PC-3 (cell line): ENCODE data around the gene SLCO2B1.

Source experiments
- CTCF ChIP-seq: fragments of 300-600 bp; sonication (generic); conservative IDR thresholded peaks from 2 replicates; pipeline ENCODE4 v1.5.1; 2017; ENCODE audit warnings: antibody characterized with exemption, low read depth, mild to moderate bottlenecking, low read length
- EZH2 ChIP-seq: fragments of 300-600 bp; sonication (generic); IDR thresholded peaks from one replicate; pipeline ENCODE4 v1.6.1; 2017; ENCODE audit warnings: antibody characterized with exemption, mild to moderate bottlenecking, low read length; ENCODE audit not compliant: unreplicated experiment
- EZH2phosphoT487 ChIP-seq: fragments of 300-600 bp; sonication (generic); IDR thresholded peaks from 2 replicates; pipeline ENCODE4 v1.6.1; 2018; ENCODE audit warnings: mild to moderate bottlenecking, antibody characterized with exemption, low read length, borderline replicate concordance

- TF ChIP-seq CTCF, result no peak
- TF ChIP-seq EZH2phosphoT487, result no peak
- TF ChIP-seq EZH2, result no peak
Observed at GRCh38 chr11:75166791-75167190, 15.9 kb downstream of the SLCO2B1 start.
